Psoas muscle (tissue), 8 donors: Measurements from ENCODE around the gene DDX24. TPM values are rescaled to one million over a fixed set of nuclear protein-coding genes. Genes with fewer than 3 reads are reported as not detected.

ENCODE experiments used
- ATAC-seq, 4 donors: fragments of 200-7000 bp; cut with Tn5 transposase; one replicate each; pipeline ENCODE4 v1.9.1; 2020; ENCODE audit warnings: moderate library complexity in 3 of 4, mild to moderate bottlenecking in 2 of 4
- DNase-seq, 2 donors: peaks; one replicate each; pipeline ENCODE4 v3.0.0-alpha.2; 2020
- H3K27ac ChIP-seq: fragments of 200-600 bp; one replicate; pipeline ENCODE4 v1.8.0; 2022
- H3K27me3 ChIP-seq, 3 donors: fragments of 200-600 bp in 1 of 3; one replicate each; pipeline versions ENCODE4 v1.6.1 to v1.8.0; 2013 to 2022; ENCODE audit warnings: low read length in 2 of 3, mild to moderate bottlenecking in 2 of 3, moderate library complexity in 1 of 3; ENCODE audit not compliant: insufficient read depth in 3 of 3
- H3K36me3 ChIP-seq, 2 donors: fragments of 200-600 bp in 1 of 2; one replicate each; pipeline versions ENCODE4 v1.6.1 to v1.8.0; 2013 to 2022; ENCODE audit warnings: low read depth in 1 of 2, mild to moderate bottlenecking in 1 of 2, moderate library complexity in 1 of 2; ENCODE audit not compliant: insufficient read depth in 1 of 2
- H3K4me1 ChIP-seq: fragments of 200-600 bp; one replicate; pipeline ENCODE4 v1.8.0; 2022
- H3K4me3 ChIP-seq: fragments of 200-600 bp; one replicate; pipeline ENCODE4 v1.8.0; 2022; ENCODE audit warnings: mild to moderate bottlenecking
- H3K9me3 ChIP-seq: fragments of 200-600 bp; one replicate; pipeline ENCODE4 v1.8.0; 2022
- CTCF ChIP-seq: fragments of 200-600 bp; IDR thresholded peaks from one replicate; pipeline ENCODE4 v1.8.0; 2022; ENCODE audit warnings: antibody characterized with exemption
- WGBS, 3 donors: extraction: QIAGEN DNeasy Blood & Tissue Kit; methylation state at CpG; one replicate each; pipeline versions ENCODE4 v1.1.6 to v1.1.7; 2013; 5-methylcytosine and 5-hydroxymethylcytosine counted together
- intact Hi-C, 2 donors: fragments of 100-400 bp; cut with DNase I; formaldehyde crosslinking; loops; one replicate each; pipeline versions ENCODE4 v1.11.0 to v1.14.2; 2022
- polyA plus RNA-seq, 3 donors: library from polyadenylated mRNA; stranded (reverse); fragments of 200-250 nt; gene quantifications; one replicate each; pipeline ENCODE4 v1.2.3, GENCODE V29; 2013
- total RNA-seq, 4 donors: library from RNA; stranded (reverse); fragmentation: NEBNext Ultra II Directional in 2 of 4; extraction: Animal tissue kit (Norgen Biotek cat#: 25700) in 2 of 4; gene quantifications; one replicate each; pipeline versions ENCODE4 v1.2.1 to v1.2.4, GENCODE V29; 2021 to 2023
- donor health status: healthy with polysubstance abuse.
- donor health status: DM: no; HTN: no; CAD: no; lungs with moderate emphysema.
- donor health status: Bipolar disorder and iron deficiency.
- donor health status: healthy.
- donor health status: DM: yes; HTN: yes; CAD: no.
- donor health status: DM: no; HTN: no; CAD: no.
- donor health status: DM: no; HTN: no; CAD: no.
- donor health status: DM: yes; HTN: yes; CAD: no.

DDX24 gene
- total and polyA plus RNA-seq, 7 donors: 66.5 to 190 (median 145) TPM

- DNase-seq (no peak), ATAC-seq (peak in 3 of 4 donors; percentile 19 to 41 (median 27))
- Histone ChIP-seq H3K27ac (no peak overlapping the region), H3K36me3 (peaks cover 0 to 14% of the 10 kb centered on the region in 2 donors), H3K4me3 (no peak overlapping the region), H3K27me3 (no peaks in the 10 kb centered on the region), H3K4me1 (peaks cover 28% of the 10 kb centered on the region), H3K9me3 (peaks cover 6% of the 10 kb centered on the region)
- intact Hi-C loops: no loop called here
- WGBS, 3 donors: 69 to 74% (median 72%) methylated on average over 8 of the region's 8 CpGs
- TF ChIP-seq CTCF: no peak
Observed at GRCh38 chr14:94066089-94066676, 14.8 kb downstream of the DDX24 start.

GRCh38 chr14:94062344-94062940, 18.6 kb downstream of the DDX24 start:
- Histone ChIP-seq H3K36me3 (peaks cover 0 to 52% of the 10 kb centered on the region in 2 donors), H3K4me3 (no peak overlapping the region), H3K27ac (no peak overlapping the region), H3K27me3 (no peaks in the 10 kb centered on the region), H3K4me1 (peaks cover 28% of the 10 kb centered on the region), H3K9me3 (no peaks in the 10 kb centered on the region)
- DNase-seq (no peak), ATAC-seq (peak in 2 of 4 donors; percentile 39 to 40)
- WGBS, 3 donors: 74 to 79% (median 77%) methylated on average over 9 of the region's 9 CpGs
- intact Hi-C loops: no loop called here
- TF ChIP-seq CTCF: no peak

- peaks cover 6 to 76% of the 10 kb centered on the region in 2 donors for H3K36me3 ChIP-seq
- no peaks in the 10 kb centered on the region for H3K27me3 ChIP-seq
- no peak for TF ChIP-seq CTCF
- peaks cover 20% of the 10 kb centered on the region for H3K4me1 ChIP-seq
- intact Hi-C loops: no loop called here
- H3K27ac ChIP-seq: no peak overlapping the region
- no peak overlapping the region for H3K4me3 ChIP-seq
- WGBS, 3 donors: 64 to 71% (median 68%) methylated on average over 5 of the region's 5 CpGs
- H3K9me3 ChIP-seq: no peaks in the 10 kb centered on the region
- ATAC-seq: no peak
- DNase-seq: no peak
Observed at GRCh38 chr14:94059998-94060397, 21.0 kb downstream of the DDX24 start.

GRCh38 chr14:94058674-94059138, 22.3 kb downstream of the DDX24 start:
- no peak overlapping the region for H3K4me3 ChIP-seq
- no peaks in the 10 kb centered on the region for H3K9me3 ChIP-seq
- no peak for ATAC-seq
- intact Hi-C loops: no loop called here
- no peak overlapping the region for H3K27ac ChIP-seq
- no peak for TF ChIP-seq CTCF
- H3K4me1 ChIP-seq: peaks cover 20% of the 10 kb centered on the region
- WGBS, 3 donors: 86 to 91% (median 89%) methylated on average over 5 of the region's 5 CpGs
- H3K36me3 ChIP-seq: peaks cover 8 to 89% of the 10 kb centered on the region in 2 donors
- H3K27me3 ChIP-seq: no peaks in the 10 kb centered on the region
- no peak for DNase-seq
